Pancreas (tissue), 10 donors: Measurements from ENCODE around the gene ITPKB. TPM values are rescaled to one million over a fixed set of nuclear protein-coding genes. Genes with fewer than 3 reads are reported as not detected.

Experiments
- ATAC-seq, 4 donors: fragments of 200-7000 bp; cut with Tn5 transposase; one replicate each; pipeline versions ENCODE4 v1.8.0 to v1.9.1; 2020; ENCODE audit warnings: mild to moderate bottlenecking in 4 of 4, moderate library complexity in 4 of 4
- DNase-seq, 6 donors: peaks; one replicate each; pipeline ENCODE4 v3.0.0-alpha.2; 2020
- FAIRE-seq: peaks from 2 replicates; lab custom pipeline; 2012; peaks lifted over from hg19 to GRCh38; lab: Jason Lieb, UNC
- H3K27ac ChIP-seq, 4 donors: fragments of 200-600 bp; sonication (generic); 1 replicate in 3 of 4; 2 replicates in 1 of 4; pipeline versions ENCODE4 v1.5.0 to v1.8.0; 2020
- H3K27me3 ChIP-seq, 4 donors: fragments of 200-600 bp; one replicate each; pipeline ENCODE4 v1.8.0; 2021
- H3K36me3 ChIP-seq, 3 donors: fragments of 200-600 bp; sonication (generic) in 1 of 3; one replicate each; pipeline versions ENCODE4 v1.5.0 to v1.8.0; 2020 to 2021
- H3K4me1 ChIP-seq, 3 donors: fragments of 200-600 bp; one replicate each; pipeline ENCODE4 v1.8.0; 2021
- H3K4me3 ChIP-seq, 4 donors: fragments of 200-600 bp; sonication (generic) in 2 of 4; one replicate each; pipeline versions ENCODE4 v1.5.0 to v1.8.0; 2020 to 2021
- H3K9me3 ChIP-seq, 4 donors: fragments of 200-600 bp; one replicate each; pipeline ENCODE4 v1.8.0; 2021
- WGBS, 2 donors: extraction: QIAGEN DNeasy Blood & Tissue Kit; methylation state at CpG; one replicate each; pipeline ENCODE4 v1.1.7; 2013; 5-methylcytosine and 5-hydroxymethylcytosine counted together
- intact Hi-C, 3 donors: fragments of 100-400 bp; cut with DNase I; formaldehyde crosslinking; loops; one replicate each; pipeline versions ENCODE4 v1.11.1 to v1.14.2; 2022
- polyA plus RNA-seq, 2 donors: library from polyadenylated mRNA; stranded (reverse); fragments of 200-250 nt; gene quantifications; one replicate each; pipeline ENCODE4 v1.2.3, GENCODE V29; 2013
- total RNA-seq, 6 donors: library from RNA; stranded (reverse); fragmentation: NEBNext Ultra II Directional in 4 of 6; extraction: Animal tissue kit (Norgen Biotek cat#: 25700) in 4 of 6; gene quantifications; one replicate each; pipeline versions ENCODE4 v1.2.1 to v1.2.4, GENCODE V29; 2021 to 2023
- TF ChIP-seq, protein P1 (sequence below), 4 donors: fragments of 200-600 bp; sonication (generic) in 3 of 4; IDR thresholded peaks; one replicate each; pipeline versions ENCODE4 v1.5.0 to v1.8.0; 2021; ENCODE audit warnings: antibody characterized with exemption in 4 of 4
- donor health status: healthy with polysubstance abuse.
- donor health status: DM: no; HTN: no; CAD: no; lungs with moderate emphysema.
- donor health status: DM: no; HTN: no; CAD: no.
- donor health status: control.
- donor health status: control.
- donor health status: Bipolar disorder and iron deficiency.
- donor health status: DM: yes; HTN: yes; CAD: no.
- donor health status: DM: no; HTN: no; CAD: no.
- donor health status: DM: no; HTN: no; CAD: no.
- donor health status: DM: yes; HTN: yes; CAD: no.

Gene ITPKB
- total and polyA plus RNA-seq, 8 donors, result 3.8 to 13.9 (median 5.5) TPM

DNA sequence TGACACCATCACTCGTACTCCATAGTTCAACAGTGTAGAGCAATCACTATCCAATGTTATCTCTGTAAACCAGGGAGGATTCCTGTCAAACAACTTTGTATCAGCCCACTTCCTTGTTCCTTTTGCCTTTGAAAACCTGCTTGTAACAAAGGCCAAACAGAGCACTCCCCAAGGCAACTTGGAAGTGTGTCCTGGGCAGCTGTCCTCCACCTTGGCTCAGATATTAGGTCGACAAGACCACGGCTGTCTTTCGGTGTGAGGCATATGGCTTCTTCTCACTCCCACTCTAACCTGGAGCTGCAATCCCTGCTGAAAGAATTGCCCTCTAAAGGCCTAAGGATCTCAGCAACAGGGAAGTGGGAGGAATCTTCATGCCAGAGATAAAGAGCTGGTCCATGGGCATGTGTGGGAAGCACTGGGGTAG, 66.7 kb downstream of the ITPKB start:
- Histone ChIP-seq H3K4me1 (peaks cover 0 to 7% (median 0%) of the 10 kb centered on the region in 3 donors), H3K9me3 (no peaks in the 10 kb centered on the region), H3K36me3 (no peaks in the 10 kb centered on the region), H3K27ac (no peak overlapping the region), H3K27me3 (no peaks in the 10 kb centered on the region), H3K4me3 (no peak overlapping the region)
- 55 to 69% methylated on average over 4 of the region's 4 CpGs for WGBS, 2 donors
- FAIRE-seq (no peak), DNase-seq (no peak), ATAC-seq (no peak)
- TF ChIP-seq, protein P1, sequence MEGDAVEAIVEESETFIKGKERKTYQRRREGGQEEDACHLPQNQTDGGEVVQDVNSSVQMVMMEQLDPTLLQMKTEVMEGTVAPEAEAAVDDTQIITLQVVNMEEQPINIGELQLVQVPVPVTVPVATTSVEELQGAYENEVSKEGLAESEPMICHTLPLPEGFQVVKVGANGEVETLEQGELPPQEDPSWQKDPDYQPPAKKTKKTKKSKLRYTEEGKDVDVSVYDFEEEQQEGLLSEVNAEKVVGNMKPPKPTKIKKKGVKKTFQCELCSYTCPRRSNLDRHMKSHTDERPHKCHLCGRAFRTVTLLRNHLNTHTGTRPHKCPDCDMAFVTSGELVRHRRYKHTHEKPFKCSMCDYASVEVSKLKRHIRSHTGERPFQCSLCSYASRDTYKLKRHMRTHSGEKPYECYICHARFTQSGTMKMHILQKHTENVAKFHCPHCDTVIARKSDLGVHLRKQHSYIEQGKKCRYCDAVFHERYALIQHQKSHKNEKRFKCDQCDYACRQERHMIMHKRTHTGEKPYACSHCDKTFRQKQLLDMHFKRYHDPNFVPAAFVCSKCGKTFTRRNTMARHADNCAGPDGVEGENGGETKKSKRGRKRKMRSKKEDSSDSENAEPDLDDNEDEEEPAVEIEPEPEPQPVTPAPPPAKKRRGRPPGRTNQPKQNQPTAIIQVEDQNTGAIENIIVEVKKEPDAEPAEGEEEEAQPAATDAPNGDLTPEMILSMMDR (IDR thresholded peaks at IDR 0.05), result no peak
- intact Hi-C loops, result no loop called here

DNA sequence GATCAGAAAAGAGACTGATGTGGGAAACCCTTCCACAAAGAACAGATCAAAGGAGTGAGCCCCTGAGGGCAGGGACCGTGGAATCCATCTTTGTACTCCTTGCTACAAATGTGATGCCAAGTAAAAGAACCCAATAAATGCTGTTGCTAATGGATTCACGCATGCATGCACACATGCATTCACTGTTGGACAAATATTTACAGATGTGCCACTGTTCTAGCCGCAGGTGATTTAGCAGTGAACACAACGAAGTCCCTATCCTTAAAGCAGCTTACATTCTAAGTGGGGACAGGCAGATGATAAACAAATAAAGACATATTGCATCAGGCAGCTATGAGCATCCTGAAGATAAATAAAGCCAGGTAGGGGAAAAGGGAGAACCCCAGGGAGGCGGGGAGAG, 67.8 kb downstream of the ITPKB start:
- FAIRE-seq (no peak), ATAC-seq (no peak), DNase-seq (no peak)
- Histone ChIP-seq H3K9me3 (no peaks in the 10 kb centered on the region), H3K4me3 (no peak overlapping the region), H3K4me1 (no peaks in the 10 kb centered on the region), H3K27me3 (no peaks in the 10 kb centered on the region), H3K36me3 (no peaks in the 10 kb centered on the region), H3K27ac (no peak overlapping the region)
- TF ChIP-seq, protein P1 (IDR thresholded peaks at IDR 0.05), result no peak
- intact Hi-C loops, result no loop called here
- WGBS, 2 donors, result 83 to 85% methylated on average over 5 of the region's 5 CpGs

DNA sequence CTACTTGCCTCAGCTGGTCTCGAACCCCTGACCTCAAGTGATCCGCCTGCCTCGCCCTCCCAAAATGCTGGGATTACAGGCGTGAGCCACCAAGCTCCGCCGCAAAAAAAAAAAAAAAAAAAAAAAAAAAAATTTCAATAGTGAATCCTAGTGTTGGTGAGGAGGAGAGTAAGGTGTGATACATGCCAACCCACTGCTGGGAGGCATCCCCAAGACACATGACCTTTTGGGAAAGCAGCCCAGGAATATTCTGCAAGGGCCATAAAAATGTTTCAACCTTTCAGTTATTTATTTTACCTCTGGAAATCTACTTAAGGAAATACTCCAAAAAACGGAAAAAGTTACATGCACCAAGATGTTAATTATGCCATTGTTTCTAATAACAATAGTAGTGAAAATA, 69.0 kb downstream of the ITPKB start:
- intact Hi-C loops, result no loop called here
- Histone ChIP-seq H3K27ac (no peak overlapping the region), H3K27me3 (no peaks in the 10 kb centered on the region), H3K9me3 (no peaks in the 10 kb centered on the region), H3K4me3 (no peak overlapping the region), H3K36me3 (no peaks in the 10 kb centered on the region), H3K4me1 (peaks cover 0 to under 1% (median under 1%) of the 10 kb centered on the region in 3 donors)
- 87 to 90% methylated on average over 7 of the region's 7 CpGs for WGBS, 2 donors
- FAIRE-seq (no peak), DNase-seq (no peak), ATAC-seq (no peak)
- TF ChIP-seq, protein P1 (IDR thresholded peaks at IDR 0.05), result no peak

DNA sequence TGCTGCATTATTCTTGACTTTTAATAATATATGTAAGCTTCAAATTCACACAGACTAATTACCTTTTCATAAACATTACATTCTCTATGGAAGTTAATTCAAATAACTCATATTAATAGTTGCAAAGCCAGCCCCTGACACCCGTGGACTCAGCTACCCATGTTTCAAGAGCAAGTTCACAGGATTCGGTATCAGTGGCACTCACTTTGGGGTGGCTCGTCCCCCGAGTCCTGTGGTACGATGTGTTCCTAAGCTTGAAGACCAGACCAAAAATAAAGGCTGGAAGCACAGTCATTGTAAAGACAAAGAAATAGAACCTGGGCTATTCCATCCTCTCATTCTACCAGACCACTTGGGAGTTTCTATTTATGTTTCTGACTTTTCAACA, 70.9 kb downstream of the ITPKB start:
- Histone ChIP-seq H3K27me3 (no peaks in the 10 kb centered on the region), H3K36me3 (no peaks in the 10 kb centered on the region), H3K4me1 (peaks cover 0 to 16% (median 4%) of the 10 kb centered on the region in 3 donors), H3K9me3 (no peaks in the 10 kb centered on the region), H3K27ac (no peak overlapping the region), H3K4me3 (no peak overlapping the region)
- 85 to 95% methylated on average over 5 of the region's 5 CpGs for WGBS, 2 donors
- FAIRE-seq (no peak), DNase-seq (no peak), ATAC-seq (no peak)
- TF ChIP-seq, protein P1 (IDR thresholded peaks at IDR 0.05), result no peak
- intact Hi-C loops, result no loop called here

DNA sequence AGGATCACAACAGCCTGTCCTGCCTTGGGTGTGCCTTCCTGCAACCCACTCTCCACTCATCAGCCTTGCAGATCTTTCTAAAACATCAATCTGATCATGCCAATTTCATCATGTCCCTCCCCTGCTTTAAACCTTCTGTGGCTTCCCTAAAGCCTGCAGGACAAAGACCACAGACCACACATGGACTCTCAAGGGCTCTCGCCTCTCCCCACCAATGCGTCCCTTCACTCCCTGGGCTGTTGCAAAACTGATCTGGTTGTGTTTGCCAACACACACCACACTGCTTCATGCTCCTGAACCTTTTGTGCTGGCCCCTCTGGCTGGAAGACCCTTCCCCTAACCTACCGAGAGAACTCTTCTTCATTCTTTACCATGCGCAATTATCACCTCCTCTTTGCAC, 72.4 kb downstream of the ITPKB start:
- no peak for FAIRE-seq

More for the DNA sequence above, 72.4 kb downstream of the ITPKB start:
- Histone ChIP-seq H3K4me3 (no peak overlapping the region), H3K27ac (no peak overlapping the region), H3K9me3 (no peaks in the 10 kb centered on the region), H3K36me3 (no peaks in the 10 kb centered on the region), H3K4me1 (peaks cover 0 to 21% (median 4%) of the 10 kb centered on the region in 3 donors), H3K27me3 (no peaks in the 10 kb centered on the region)
- TF ChIP-seq, protein P1 (IDR thresholded peaks at IDR 0.05), result no peak
- ATAC-seq (no peak), DNase-seq (no peak)
- intact Hi-C loops, result no loop called here
- 96 to 97% methylated on average over 4 of the region's 4 CpGs for WGBS, 2 donors
